MG63 (cell line): ENCODE data around the gene TRPV4. TPM values are rescaled to one million over a fixed set of nuclear protein-coding genes. Genes with fewer than 3 reads are reported as not detected.
"Not testable (repeated sequence)": the region's sequence is repeated elsewhere in the genome, so short reads cannot be mapped to it uniquely, and the experiment has no call there.

Source experiments
- DNase-seq: peaks from one replicate; pipeline ENCODE4 v3.0.0-alpha.2; 2020
- H3K27me3 ChIP-seq: fragments of 250-450 bp; sonication (Bioruptor Pico); 2 replicates; pipeline ENCODE4 v1.5.1; 2020; ENCODE audit warnings: mild to moderate bottlenecking, moderate library complexity
- H3K36me3 ChIP-seq: fragments of 250-450 bp; sonication (Bioruptor Pico); 2 replicates; pipeline ENCODE4 v1.5.1; 2020; ENCODE audit warnings: mild to moderate bottlenecking, moderate library complexity
- H3K4me3 ChIP-seq: fragments of 250-450 bp; sonication (Bioruptor Pico); 2 replicates; pipeline ENCODE4 v1.5.1; 2020; ENCODE audit warnings: mild to moderate bottlenecking, moderate library complexity
- H3K9me3 ChIP-seq: fragments of 250-450 bp; sonication (Bioruptor Pico); 2 replicates; pipeline ENCODE4 v1.5.1; 2020; ENCODE audit warnings: mild to moderate bottlenecking, moderate library complexity
- total RNA-seq: library from RNA; depleted of rRNA; stranded (reverse); fragments of >200 nt; shearing (Covaris generic); gene quantifications from 2 replicates; pipeline ENCODE4 v1.2.3, GENCODE V29; 2014; ENCODE audit warnings: low replicate concordance

TRPV4 gene
- total RNA-seq, 1 experiment from 2014 or later: 1.1 TPM

GRCh38 chr12:109863847-109864712 lies 30.9 kb upstream of the TRPV4 start:
- Histone ChIP-seq H3K9me3 (no peaks in the 10 kb centered on the region), H3K27me3 (no peaks in the 10 kb centered on the region), H3K36me3 (no peaks in the 10 kb centered on the region), H3K4me3 (no peak overlapping the region)
- no peak for DNase-seq

DNA sequence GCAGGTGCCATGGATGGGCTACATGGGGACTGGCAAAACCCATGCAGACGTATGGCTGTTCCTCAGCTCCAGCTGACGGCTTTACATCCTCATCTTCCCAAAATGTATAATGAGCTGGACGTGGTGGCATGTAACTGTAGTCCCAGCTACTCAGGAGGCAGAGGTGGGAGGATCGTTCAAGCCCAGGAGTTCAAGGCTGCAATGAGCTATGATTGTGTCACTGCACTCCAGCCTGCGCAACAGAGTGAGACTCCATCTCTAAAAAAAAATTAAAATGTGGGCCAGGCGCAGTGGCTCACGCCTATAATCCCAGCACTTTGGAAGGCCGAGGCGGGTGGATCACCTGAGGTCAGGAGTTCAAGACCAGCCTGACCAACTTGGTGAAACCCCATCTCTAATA lies 29.3 kb upstream of the TRPV4 start:
- not testable (repeated sequence) for DNase-seq

DNA sequence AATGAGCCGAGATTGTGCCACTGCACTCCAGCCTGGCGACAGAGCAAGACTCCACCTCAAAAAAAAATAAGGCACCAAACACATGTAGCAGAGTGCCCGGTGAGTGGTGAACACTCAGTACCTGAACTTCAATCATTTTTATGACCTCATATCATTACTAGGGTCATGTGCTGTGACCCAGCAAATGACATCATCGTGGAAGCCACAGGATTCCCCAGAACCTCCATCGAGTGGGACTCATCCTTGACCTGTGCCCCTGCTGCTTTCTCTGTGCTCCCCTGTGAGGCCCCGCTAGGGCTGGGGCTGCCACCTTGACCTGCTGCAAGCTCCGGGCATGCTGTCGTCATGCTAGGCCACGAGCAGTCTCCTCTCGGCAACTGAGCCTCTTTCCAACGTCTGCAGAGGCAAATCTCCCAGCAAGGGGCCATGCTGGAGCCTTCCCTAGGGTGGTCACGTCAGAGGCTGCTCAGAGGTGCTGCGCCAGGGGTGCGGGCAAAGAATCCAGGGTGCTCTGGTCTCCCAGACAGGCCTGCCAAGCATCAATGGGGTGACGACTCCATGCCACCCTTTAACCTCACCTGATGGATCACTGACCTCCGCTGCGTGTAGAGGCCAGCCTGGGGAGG lies 28.6 kb upstream of the TRPV4 start:
- Histone ChIP-seq H3K4me3 (no peak overlapping the region), H3K27me3 (no peaks in the 10 kb centered on the region), H3K9me3 (no peaks in the 10 kb centered on the region), H3K36me3 (0 out of 2 replicates have a peak, but pooled peaks cover 5% of the 10 kb centered on the region)
- no peak for DNase-seq

More for the DNA sequence above, 29.3 kb upstream of the TRPV4 start:
- H3K4me3 ChIP-seq, H3K27me3 ChIP-seq, H3K9me3 ChIP-seq, H3K36me3 ChIP-seq: not testable (repeated sequence)

GRCh38 chr12:109860977-109861376 lies 27.8 kb upstream of the TRPV4 start:
- DNase-seq: no peak
- Histone ChIP-seq H3K27me3 (no peaks in the 10 kb centered on the region), H3K36me3 (0 out of 2 replicates have a peak, but pooled peaks cover 5% of the 10 kb centered on the region), H3K4me3 (no peak overlapping the region), H3K9me3 (no peaks in the 10 kb centered on the region)

- H3K9me3 ChIP-seq: no peaks in the 10 kb centered on the region
- no peak for DNase-seq
- no peaks in the 10 kb centered on the region for H3K27me3 ChIP-seq
- H3K4me3 ChIP-seq: no peak overlapping the region
- 0 out of 2 replicates have a peak, but pooled peaks cover 5% of the 10 kb centered on the region for H3K36me3 ChIP-seq
Measured at GRCh38 chr12:109858764-109859163, 25.6 kb upstream of the TRPV4 start.

- H3K36me3 ChIP-seq: peaks cover 5% of the 10 kb centered on the region; the same call in 1 of the 2 replicates
- no peak for DNase-seq
- no peak overlapping the region for H3K4me3 ChIP-seq
- no peaks in the 10 kb centered on the region for H3K9me3 ChIP-seq
- no peaks in the 10 kb centered on the region for H3K27me3 ChIP-seq
Measured at GRCh38 chr12:109857715-109858114, 24.5 kb upstream of the TRPV4 start.

- Histone ChIP-seq H3K27me3 (no peaks in the 10 kb centered on the region), H3K36me3 (peaks cover 7% of the 10 kb centered on the region; the same call in 1 of the 2 replicates), H3K9me3 (no peaks in the 10 kb centered on the region), H3K4me3 (no peak overlapping the region)
- no peak for DNase-seq
Measured at GRCh38 chr12:109855377-109855776, 22.2 kb upstream of the TRPV4 start.

- H3K9me3 ChIP-seq, H3K27me3 ChIP-seq, DNase-seq, H3K4me3 ChIP-seq, H3K36me3 ChIP-seq: not testable (repeated sequence)
Measured at GRCh38 chr12:109850518-109850917, 17.3 kb upstream of the TRPV4 start.

- Histone ChIP-seq H3K9me3 (no peaks in the 10 kb centered on the region), H3K36me3 (no peaks in the 10 kb centered on the region), H3K27me3 (no peaks in the 10 kb centered on the region), H3K4me3 (no peak overlapping the region)
- no peak for DNase-seq
Measured at GRCh38 chr12:109847142-109847735, 14.0 kb upstream of the TRPV4 start.

DNA sequence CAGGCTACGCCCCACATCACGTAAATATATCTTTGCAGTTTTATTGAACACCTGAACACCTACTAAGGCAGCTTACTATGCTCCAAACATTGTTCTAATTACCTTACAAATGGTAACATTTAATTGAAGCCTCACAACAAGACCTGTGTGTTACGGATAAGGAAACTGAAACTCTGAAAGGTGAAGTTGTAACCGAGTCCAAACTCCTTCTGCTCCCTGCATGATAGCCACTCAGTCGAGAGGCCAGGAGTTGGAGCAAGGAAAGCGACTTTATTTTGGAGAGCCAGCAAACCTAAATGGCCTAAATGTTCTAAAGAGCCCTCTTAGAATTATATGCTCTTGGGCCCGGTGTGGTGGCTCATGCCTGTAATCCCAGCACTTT lies 12.6 kb upstream of the TRPV4 start:
- no peaks in the 10 kb centered on the region for H3K36me3 ChIP-seq
- H3K4me3 ChIP-seq: no peak overlapping the region
- no peaks in the 10 kb centered on the region for H3K9me3 ChIP-seq
- DNase-seq: no peak
- H3K27me3 ChIP-seq: no peaks in the 10 kb centered on the region

GRCh38 chr12:109844983-109845823 lies 12.0 kb upstream of the TRPV4 start:
- DNase-seq: peak; percentile 85
- H3K4me3 ChIP-seq: no peak overlapping the region
- no peaks in the 10 kb centered on the region for H3K36me3 ChIP-seq
- H3K27me3 ChIP-seq: no peaks in the 10 kb centered on the region
- H3K9me3 ChIP-seq: no peaks in the 10 kb centered on the region

- Histone ChIP-seq H3K36me3 (no peaks in the 10 kb centered on the region), H3K4me3 (no peak overlapping the region), H3K9me3 (no peaks in the 10 kb centered on the region), H3K27me3 (no peaks in the 10 kb centered on the region)
- DNase-seq: no peak
Measured at GRCh38 chr12:109844091-109844490, 10.9 kb upstream of the TRPV4 start.

GRCh38 chr12:109842021-109842420 lies 8.8 kb upstream of the TRPV4 start:
- no peak for DNase-seq
- Histone ChIP-seq H3K36me3 (no peaks in the 10 kb centered on the region), H3K9me3 (no peaks in the 10 kb centered on the region), H3K27me3 (no peaks in the 10 kb centered on the region), H3K4me3 (no peak overlapping the region)

DNA sequence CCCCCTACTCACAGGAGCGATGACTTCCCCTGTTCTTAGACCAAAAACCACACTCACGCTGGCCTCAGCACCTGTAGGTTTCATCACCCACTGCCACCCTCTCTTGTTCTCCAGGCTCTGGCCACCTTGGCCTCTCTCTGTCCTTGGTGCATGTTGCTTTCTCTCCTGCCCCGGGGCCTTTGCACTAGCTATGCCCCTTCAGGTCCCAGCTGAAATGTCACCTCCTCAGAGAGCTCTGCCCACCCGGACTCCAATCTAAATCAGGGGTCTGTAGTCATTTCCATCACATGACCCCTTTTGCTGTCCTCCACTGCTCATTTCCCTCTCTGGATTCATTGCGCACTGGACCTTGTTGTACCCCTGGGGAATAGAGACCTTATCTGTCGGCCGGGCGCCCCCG lies 8.2 kb upstream of the TRPV4 start:
- no peak overlapping the region for H3K4me3 ChIP-seq
- DNase-seq: no peak
- H3K9me3 ChIP-seq: no peaks in the 10 kb centered on the region
- H3K36me3 ChIP-seq: no peaks in the 10 kb centered on the region
- H3K27me3 ChIP-seq: no peaks in the 10 kb centered on the region

DNA sequence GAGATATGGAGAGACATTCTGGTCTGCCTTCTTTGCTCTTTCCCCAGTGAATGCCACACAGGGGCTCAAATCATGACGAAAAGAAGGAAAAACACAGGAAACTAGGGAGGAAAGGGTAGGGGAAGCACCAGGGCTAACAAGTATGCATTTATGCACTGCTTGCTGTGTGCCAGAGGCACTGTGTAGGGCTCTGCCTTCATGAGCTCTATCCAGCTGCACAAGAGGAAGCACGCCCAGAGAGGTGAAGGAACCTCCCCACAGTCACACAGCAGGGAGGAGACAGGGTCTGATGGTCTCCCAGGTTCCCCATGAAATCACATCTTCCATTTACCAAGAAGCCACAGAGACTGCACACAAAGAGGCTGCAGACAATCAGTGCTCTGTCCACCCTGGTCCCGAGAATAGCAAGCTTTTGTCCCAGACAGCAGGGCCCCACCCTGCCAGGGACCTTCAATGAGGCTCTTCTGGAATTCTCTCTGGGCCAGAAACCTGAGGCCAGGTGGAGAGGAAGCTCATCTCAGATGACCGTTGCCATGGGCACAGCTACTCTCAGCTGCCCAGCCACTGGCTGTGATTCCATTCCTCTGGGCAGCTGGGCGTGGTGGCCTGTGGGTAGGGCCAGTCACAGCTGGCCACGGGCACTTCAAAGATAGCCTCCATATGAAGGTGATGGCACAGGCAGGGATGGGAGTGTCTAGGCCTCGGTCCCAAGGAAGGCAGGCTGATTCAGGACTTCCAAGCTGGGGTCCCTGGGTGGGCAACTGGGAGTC lies 7.3 kb upstream of the TRPV4 start:
- Histone ChIP-seq H3K9me3 (no peaks in the 10 kb centered on the region), H3K27me3 (no peaks in the 10 kb centered on the region), H3K36me3 (no peaks in the 10 kb centered on the region), H3K4me3 (no peak overlapping the region)
- DNase-seq: peak; percentile 20

- Histone ChIP-seq H3K4me3 (no peak overlapping the region), H3K36me3 (no peaks in the 10 kb centered on the region), H3K27me3 (no peaks in the 10 kb centered on the region), H3K9me3 (no peaks in the 10 kb centered on the region)
- no peak for DNase-seq
Measured at GRCh38 chr12:109839444-109839843, 6.2 kb upstream of the TRPV4 start.
